ENCODE measurements around the gene MYBPC2.

The MYBPC2 gene

DNA sequence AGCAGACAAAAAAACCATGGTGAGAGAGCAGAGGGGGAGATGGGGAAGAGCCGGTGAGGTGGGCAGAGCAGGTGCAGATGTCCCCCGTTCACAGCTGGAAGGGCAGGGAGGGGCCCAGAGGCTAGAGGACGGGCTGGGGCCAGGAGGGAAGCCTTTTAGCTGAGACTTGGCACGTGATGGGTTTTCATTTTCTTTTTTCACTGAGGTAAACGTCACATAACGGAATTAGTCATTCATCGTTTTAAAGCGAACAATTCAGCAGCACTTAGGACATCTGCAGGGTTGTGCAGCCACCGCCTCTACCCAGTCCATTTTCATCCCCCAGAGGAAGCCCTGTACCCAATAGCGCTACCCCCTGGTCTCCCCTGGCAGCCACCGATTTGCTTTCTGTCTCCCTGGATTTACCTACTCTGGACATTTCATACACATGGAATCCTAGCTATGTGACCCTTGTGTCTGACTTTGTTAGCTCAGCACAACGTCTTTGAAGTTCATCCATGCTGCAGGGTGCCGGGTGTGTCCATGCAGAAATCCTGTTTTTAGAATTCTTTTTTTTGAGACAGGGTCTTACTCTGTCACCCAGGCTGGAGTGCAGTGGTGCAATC is 27.6 kb downstream of the MYBPC2 start:
- DNase-seq (ENCODE audit: insufficient read length, low spot score) (no peak), FAIRE-seq (no peak)
- TF ChIP-seq, protein P1, sequence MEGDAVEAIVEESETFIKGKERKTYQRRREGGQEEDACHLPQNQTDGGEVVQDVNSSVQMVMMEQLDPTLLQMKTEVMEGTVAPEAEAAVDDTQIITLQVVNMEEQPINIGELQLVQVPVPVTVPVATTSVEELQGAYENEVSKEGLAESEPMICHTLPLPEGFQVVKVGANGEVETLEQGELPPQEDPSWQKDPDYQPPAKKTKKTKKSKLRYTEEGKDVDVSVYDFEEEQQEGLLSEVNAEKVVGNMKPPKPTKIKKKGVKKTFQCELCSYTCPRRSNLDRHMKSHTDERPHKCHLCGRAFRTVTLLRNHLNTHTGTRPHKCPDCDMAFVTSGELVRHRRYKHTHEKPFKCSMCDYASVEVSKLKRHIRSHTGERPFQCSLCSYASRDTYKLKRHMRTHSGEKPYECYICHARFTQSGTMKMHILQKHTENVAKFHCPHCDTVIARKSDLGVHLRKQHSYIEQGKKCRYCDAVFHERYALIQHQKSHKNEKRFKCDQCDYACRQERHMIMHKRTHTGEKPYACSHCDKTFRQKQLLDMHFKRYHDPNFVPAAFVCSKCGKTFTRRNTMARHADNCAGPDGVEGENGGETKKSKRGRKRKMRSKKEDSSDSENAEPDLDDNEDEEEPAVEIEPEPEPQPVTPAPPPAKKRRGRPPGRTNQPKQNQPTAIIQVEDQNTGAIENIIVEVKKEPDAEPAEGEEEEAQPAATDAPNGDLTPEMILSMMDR (IDR thresholded peaks at IDR 0.05; ENCODE audit: insufficient read depth, missing control alignments): no peak

DNA sequence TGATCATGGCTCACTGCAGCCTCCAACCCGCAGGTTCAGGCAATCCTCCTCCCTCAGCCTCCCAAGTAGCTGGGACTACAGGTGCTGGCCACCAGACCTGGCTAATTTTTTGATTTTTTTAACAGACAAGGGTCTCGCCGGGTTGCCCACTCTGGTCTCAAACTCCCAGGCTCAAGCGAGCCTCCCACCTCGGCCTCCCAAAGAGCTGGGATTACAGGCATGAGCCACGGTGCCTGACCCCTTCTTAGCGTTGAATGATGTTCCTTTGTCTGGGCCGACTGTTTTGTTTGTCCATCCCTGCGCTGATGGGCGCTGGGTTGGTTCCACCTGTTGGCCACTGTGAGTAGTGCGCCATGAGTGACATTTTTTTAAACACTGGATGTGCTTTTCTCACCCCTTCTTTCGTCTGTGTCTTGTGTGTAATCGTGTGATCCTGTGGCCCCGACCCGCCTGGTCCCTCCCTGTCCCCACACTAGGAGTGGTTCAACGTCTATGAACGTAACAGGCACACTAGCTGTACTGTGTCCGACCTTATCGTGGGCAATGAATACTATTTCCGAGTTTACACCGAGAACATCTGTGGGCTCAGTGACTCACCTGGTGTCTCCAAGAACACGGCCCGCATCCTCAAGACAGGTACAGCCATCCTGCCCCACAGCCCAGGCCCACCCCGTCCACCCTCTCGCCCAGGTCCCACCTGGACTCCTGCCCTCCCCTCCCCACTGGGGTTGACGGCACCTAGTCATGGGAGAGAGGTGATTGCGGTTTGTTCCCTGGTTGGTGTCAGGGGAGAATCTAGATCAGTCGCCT is 28.6 kb downstream of the MYBPC2 start:
- no peak for FAIRE-seq
- peak; percentile 94 for DNase-seq (ENCODE audit: insufficient read length, low spot score)
- TF ChIP-seq, protein P1 (IDR thresholded peaks at IDR 0.05; ENCODE audit: insufficient read depth, missing control alignments): peak; percentile 72

DNA sequence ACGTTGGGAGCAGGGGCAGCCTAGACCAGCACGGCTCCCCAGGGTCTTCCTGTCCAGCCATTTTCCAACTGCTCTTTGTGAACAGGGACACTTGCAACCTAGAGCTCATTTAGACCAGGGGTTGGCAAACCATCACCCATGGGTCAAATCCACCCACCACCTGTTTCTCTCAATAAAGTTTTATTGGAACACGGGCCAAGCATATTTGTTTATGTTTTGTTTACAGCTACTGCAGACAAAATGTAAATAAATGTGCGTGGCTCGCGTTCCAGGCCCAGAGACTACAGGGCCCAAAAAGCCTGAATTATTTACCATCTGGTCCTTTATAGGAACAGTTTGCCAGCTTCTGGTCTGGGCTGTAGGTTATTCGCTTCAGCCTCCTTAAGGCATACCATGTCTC is 30.3 kb downstream of the MYBPC2 start:
- FAIRE-seq (no peak), DNase-seq (ENCODE audit: insufficient read length, low spot score) (no peak)
- TF ChIP-seq, protein P1 (IDR thresholded peaks at IDR 0.05; ENCODE audit: insufficient read depth, missing control alignments): no peak

DNA sequence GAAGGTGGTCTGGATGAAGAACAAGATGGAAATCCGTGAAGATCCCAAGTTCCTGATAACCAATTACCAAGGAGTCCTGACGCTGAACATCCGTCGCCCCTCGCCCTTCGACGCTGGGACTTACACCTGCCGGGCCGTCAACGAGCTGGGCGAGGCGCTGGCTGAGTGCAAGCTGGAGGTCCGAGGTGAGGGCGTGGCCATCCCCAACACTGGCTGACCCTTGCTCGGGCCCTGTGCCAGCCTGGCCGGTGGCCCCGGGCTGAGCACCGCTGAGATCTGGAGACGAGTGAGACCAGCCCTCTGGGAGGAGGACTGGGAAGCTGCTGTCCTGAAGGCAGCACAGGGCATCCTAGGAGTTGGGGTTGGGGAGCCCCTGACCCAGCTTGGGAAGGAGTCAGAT is 31.7 kb downstream of the MYBPC2 start:
- DNase-seq (ENCODE audit: insufficient read length, low spot score): no peak
- no peak for FAIRE-seq

DNA sequence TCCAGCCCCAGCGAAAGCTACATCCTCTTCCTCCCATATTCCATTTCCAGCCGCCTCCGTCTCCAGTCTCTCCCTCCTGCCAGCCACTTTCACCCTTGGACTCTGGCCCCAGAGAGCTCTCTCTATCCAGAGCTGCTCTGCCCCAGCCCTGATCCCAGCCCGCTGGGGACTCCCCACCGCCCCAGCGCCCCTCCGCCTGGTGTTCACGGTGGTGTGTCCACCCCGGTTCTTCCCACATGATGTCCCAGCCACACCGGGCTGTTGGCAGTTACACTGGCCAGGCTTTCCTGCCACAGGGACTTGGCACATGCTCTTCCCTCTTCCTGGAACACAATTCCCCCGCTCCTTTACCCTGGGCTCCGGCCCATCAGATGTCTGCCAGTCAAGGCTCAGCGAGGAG is 32.3 kb downstream of the MYBPC2 start:
- FAIRE-seq: no peak
- TF ChIP-seq, protein P1 (IDR thresholded peaks at IDR 0.05; ENCODE audit: insufficient read depth, missing control alignments): no peak
- no peak for DNase-seq (ENCODE audit: insufficient read length, low spot score)

More for the DNA sequence above, 31.7 kb downstream of the MYBPC2 start:
- TF ChIP-seq, protein P1 (IDR thresholded peaks at IDR 0.05; ENCODE audit: insufficient read depth, missing control alignments): no peak

DNA sequence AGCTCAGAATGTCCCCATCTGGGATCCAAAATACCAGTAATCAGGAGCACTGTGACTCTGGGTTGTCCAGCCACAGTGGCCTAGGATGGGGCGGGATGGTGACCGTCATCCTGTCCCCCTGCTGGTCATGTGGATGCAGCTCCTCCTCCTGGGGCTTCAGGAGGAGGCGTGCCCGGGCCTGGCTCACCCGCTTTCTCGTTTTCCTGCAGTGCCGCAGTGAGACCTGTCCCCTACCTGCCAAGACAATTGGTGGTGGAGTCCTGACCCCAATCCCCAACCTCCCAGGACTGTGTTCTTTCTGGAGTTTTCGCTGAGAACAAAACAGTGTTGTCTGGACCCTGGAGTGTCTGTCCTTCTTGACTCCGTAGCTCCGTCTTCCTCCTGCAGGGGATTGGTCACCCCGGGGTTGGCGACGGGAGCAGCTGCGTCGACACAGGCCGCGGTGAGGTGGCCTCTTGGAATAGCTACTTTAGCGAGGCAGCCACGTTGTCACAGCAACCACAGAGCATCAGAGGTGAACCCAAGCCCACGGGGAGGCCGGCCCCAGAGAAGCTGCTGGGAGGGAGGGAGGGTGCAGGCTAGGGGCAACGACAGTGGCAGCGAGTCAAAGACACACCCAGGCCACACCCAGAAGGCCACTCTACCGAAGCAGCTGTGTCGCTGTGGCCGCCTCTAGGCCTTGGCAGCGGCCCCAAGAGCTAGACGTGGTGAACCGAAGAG is 33.5 kb downstream of the MYBPC2 start:
- FAIRE-seq (no peak), DNase-seq (ENCODE audit: insufficient read length, low spot score) (no peak)
- TF ChIP-seq, protein P1 (IDR thresholded peaks at IDR 0.05; ENCODE audit: insufficient read depth, missing control alignments): no peak
